GM12875 (cell line): Measurements from ENCODE around the gene MAPK12.

Experiments used
- H3K4me3 ChIP-seq: one replicate; pipeline ENCODE4 v1.5.1; 2011; ENCODE audit warnings: low read depth, low read length, control low read depth
- TF ChIP-seq, protein P1 (sequence below): IDR thresholded peaks from 2 replicates; pipeline ENCODE4 v1.5.1; 2011; ENCODE audit warnings: low read depth, mild to moderate bottlenecking, control low read depth, inconsistent platforms, low read length, moderate library complexity, borderline replicate concordance; ENCODE audit not compliant: insufficient read depth

MAPK12 gene

DNA sequence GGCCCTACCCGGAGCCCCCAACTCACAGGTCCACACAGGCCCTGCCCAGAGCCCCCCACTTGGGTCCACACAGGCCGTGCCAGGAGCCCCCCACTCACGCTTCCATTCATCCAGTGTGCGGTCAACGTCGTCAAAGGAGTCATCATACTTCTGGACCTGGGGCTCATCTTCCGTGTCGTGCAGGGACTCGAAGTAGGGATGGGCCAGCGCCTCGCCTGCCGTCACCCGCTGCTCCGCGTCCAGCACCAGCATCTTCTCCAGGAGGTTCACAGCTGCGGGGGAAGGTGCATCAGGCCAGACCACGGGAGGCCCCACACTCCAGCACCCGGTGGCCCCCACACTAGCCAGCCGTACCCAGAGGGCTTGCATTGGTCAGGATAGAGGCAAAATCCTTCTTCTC, 6.4 kb downstream of the MAPK12 start:
- TF ChIP-seq, protein P1, sequence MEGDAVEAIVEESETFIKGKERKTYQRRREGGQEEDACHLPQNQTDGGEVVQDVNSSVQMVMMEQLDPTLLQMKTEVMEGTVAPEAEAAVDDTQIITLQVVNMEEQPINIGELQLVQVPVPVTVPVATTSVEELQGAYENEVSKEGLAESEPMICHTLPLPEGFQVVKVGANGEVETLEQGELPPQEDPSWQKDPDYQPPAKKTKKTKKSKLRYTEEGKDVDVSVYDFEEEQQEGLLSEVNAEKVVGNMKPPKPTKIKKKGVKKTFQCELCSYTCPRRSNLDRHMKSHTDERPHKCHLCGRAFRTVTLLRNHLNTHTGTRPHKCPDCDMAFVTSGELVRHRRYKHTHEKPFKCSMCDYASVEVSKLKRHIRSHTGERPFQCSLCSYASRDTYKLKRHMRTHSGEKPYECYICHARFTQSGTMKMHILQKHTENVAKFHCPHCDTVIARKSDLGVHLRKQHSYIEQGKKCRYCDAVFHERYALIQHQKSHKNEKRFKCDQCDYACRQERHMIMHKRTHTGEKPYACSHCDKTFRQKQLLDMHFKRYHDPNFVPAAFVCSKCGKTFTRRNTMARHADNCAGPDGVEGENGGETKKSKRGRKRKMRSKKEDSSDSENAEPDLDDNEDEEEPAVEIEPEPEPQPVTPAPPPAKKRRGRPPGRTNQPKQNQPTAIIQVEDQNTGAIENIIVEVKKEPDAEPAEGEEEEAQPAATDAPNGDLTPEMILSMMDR, result no peak
- H3K4me3 ChIP-seq, result no peak overlapping the region

GRCh38 chr22:50253941-50254340, 7.5 kb downstream of the MAPK12 start:
- TF ChIP-seq, protein P1, result no peak
- no peak overlapping the region for H3K4me3 ChIP-seq

DNA sequence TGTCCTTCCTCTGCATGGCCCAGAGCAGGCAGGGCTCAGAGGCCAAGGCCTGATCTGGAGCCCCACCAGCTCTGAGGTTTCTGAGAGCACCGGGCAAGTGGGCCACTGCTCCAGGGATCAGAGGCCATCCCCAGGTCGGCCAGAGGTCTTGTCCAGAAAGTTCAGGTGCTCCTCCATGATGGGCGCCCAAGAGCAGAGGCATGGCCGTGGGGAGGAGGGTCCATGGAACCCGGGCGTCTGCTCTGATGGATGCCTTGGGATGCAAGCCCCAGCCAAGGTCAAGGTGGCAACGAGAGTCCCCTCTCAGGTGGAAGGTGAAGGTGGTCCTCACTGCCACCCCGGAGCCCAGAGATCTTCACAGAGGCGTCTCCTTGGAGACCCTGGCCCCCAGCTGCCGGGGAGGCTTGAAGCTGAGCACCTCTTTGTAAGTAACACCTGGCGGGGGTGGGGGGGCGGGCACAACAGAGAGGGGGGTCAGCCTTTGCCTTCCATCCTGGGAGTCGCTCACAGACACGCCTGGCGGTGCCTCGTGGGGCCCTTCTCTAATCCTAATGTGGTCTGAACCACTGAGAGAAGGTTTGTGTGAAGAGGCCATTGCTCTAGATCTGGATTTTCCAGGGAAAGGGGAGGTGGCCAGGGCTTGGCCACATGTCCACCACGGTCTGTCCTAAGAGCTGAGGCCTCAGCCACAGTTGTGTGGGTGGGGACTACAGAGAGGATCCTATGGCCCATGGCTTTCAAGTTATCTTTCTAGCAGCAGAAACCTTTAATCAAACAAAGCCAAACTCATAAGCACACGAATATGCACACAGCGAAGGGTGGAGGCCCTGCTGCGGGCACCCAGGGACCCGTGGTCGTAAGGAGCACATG, 8.2 kb downstream of the MAPK12 start:
- H3K4me3 ChIP-seq, result no peak overlapping the region
- TF ChIP-seq, protein P1, result no peak

GRCh38 chr22:50252082-50253045, 9.1 kb downstream of the MAPK12 start:
- H3K4me3 ChIP-seq, result no peak overlapping the region

GRCh38 chr22:50251477-50252081, 9.9 kb downstream of the MAPK12 start:
- H3K4me3 ChIP-seq, result peak overlapping the region; percentile 90
- TF ChIP-seq, protein P1, result no peak

More at GRCh38 chr22:50252082-50253045, 9.1 kb downstream of the MAPK12 start:
- TF ChIP-seq, protein P1, result peak; percentile 67

DNA sequence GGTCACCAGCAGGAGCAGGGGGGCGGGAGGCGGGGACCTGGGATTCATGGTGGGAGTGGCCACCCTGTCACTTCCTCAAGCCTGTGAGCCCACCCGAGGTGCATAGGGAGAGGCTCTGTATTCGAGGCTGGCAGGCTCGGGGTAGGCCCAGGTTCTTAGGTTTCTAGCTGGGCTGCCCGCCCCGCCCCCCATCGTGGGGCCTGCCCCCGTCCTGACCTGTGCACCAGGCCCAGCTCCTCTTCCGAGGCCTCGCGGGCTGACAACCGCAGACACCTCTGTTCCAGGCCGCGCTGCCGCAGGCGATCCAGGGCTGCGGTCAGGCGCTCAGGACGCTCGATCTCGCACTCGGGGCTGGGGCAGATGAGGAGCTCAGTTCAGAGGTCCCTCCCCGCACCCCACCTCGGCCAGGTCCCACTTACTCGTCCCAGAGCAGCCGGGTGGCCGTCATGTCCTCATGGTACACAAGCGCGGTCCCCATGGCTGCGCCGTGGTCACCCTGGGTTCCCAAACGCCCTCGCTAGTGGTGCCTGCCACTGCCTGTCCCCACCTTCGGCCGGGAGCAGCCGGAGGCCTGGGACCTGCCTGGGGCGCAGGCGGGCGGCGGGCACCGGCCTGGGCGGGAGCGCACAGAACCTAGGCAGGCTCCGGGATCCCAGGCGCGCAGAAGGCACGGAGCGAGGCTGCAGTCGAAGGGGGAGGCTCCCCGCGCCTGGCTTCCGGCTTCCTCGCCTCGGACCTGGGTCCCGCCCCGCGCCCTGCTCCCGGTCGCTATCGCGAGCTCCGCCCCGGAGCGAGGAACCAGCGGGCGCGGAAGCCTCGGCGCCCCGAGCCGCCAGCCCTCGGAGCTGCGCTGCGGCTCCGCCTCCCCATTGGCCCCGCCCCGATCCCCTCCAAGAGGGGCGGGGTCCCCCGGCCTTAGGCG, 10.7 kb downstream of the MAPK12 start, which contains the start of gene HDAC10:
TSS of gene HDAC10 (minus strand) at position 711 of the 922 bp plus-strand sequence. CDS start at position 478, 233 bp downstream.
- TF ChIP-seq, protein P1, result no peak
- peak within 1 kb of the TSS; percentile 90 for H3K4me3 ChIP-seq
